Measurements from ENCODE around the gene WIPF1.

WIPF1 gene

DNA sequence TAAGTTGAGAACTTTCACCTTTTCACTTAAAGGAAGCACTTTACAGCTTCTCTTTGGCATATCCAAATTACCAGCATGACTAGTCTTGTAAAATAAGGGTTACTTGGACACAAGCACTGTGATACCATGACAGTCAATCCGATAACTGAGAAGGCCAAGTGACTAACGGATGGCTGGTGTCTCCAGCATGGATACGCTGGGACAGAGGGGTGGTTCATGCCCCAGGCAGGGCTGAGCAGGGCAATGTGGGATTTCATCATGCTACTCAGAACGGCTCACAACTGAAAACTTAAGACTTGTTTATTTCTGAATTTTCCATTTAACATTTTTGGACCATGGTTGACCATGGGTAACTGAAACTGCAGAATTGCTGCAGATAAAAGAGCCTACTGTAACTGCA is 67.7 kb downstream of the WIPF1 start:
- no peak for DNase-seq

DNA sequence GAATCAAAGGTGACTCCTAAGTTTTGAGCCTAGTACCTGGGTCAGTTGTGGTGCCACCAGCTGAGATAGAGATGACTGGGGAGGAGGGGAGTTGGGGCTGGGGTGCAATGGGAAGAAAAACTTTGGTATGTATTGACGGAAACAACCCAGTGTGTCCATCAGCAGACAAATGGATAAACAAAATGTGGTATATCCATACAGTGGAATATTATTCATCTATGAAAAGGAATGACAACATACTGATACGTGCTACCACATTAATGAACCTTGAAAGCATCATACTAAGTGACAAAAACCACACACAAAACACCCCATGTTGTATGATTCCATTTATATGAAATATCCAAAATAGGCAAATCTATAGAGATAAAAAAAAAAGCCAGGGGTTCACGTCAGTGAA is 69.6 kb downstream of the WIPF1 start:
- DNase-seq, result no peak

- DNase-seq, result no peak
These were observed 70.4 kb downstream of the WIPF1 start for GRCh38 chr2:174527101-174527721.

- no peak for DNase-seq
These were observed 73.1 kb downstream of the WIPF1 start for GRCh38 chr2:174524527-174524926.

GRCh38 chr2:174522553-174522952 is 75.1 kb downstream of the WIPF1 start:
- no peak for DNase-seq

DNA sequence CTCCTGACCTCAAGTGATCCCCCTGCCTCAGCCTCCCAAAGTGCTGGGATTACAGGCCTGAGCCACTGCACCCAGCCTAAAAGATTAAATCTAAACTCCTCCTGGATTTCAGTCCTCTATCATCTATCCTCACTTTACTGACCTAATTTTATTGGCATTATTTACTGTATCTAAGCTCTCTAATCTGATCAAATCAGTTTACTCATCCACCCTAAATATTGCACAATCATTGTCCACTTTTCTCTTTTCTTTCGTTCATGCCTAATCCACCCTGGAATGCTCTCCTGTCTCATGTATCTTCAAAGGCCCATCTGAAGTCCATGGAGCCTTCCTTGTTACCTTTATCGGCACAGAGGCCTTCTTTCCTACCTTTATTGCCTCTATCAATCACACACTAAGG is 79.2 kb downstream of the WIPF1 start:
- no peak for DNase-seq

- DNase-seq, result no peak
These were observed 80.9 kb downstream of the WIPF1 start for GRCh38 chr2:174516501-174517378.

DNA sequence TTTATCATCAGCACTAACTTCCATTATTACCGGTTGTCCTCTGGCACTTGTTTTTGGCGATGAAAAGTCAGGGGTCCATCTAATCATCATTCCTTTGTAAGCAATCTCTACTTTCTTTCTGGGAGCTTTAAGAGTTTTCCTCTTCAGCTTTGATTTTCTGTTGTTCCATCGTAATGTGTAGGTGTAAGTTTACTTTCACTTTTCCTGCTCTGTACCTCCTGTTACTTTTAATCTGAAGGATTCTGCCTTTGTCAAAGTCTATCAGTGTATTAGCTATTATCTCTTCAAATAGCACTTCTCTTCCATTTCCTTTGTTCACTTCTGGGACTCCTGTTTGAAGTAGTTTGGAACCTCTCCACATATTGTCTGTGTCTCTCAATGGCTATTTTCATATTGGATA is 85.3 kb downstream of the WIPF1 start:
- DNase-seq, result no peak

GRCh38 chr2:174511580-174512260 is 85.9 kb downstream of the WIPF1 start:
- DNase-seq, result no peak

DNA sequence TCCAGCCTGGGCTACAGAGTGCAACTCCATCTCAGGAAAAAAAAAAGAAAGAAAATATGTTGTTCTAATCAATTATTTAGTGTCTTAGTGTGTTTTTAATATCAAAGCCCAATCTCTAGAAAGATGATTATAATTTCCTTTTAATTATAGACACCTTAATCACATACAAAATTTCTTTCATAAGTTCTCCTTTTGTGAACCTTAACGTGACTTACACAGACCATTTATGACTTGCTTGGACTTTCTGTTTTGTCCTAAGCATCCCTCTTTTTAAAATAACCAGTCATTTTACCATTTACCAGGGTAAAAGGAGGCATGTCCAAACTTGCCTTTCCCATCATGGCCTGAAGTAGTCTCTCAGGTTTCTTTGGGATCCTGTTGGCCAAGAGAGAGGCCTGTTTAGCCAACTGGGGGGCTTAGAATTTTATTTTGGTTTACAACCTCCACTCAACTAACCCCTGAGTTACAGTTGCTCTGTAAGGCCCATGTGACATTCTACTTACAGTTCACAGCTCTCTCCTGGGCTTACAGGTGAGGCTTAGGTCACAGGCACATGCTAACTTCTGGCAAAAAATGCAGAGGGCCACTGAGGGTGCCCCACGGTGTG is 86.9 kb downstream of the WIPF1 start:
- DNase-seq, result no peak
